HUES48 (cell line): Measurements from ENCODE around the gene KNG1.
A peak's percentile ranks its signal among the peaks of the same experiment; 100 is the strongest.

Experiments
- H3K27ac ChIP-seq: one replicate; pipeline ENCODE4 v1.7.0; 2013; ENCODE audit warnings: low read depth, low read length, inconsistent platforms
- H3K27me3 ChIP-seq: 2 replicates; pipeline ENCODE4 v1.6.1; 2013; ENCODE audit warnings: mild to moderate bottlenecking, low read length; ENCODE audit not compliant: control insufficient read depth, insufficient read depth
- H3K36me3 ChIP-seq: 2 replicates; pipeline ENCODE4 v1.6.1; 2013; ENCODE audit warnings: low read length; ENCODE audit not compliant: control insufficient read depth, insufficient read depth
- H3K4me1 ChIP-seq: 2 replicates; pipeline ENCODE4 v1.6.1; 2013; ENCODE audit warnings: mild to moderate bottlenecking, low read length; ENCODE audit not compliant: control insufficient read depth, insufficient read depth
- H3K4me3 ChIP-seq: 2 replicates; pipeline ENCODE4 v1.5.1; 2013; ENCODE audit warnings: mild to moderate bottlenecking, low read depth, low read length
- H3K9ac ChIP-seq: 2 replicates; pipeline ENCODE4 v1.6.1; 2013; ENCODE audit warnings: mild to moderate bottlenecking, low read depth, low read length, moderate library complexity
- H3K9me3 ChIP-seq: 2 replicates; pipeline ENCODE4 v1.6.1; 2013; ENCODE audit warnings: low read length; ENCODE audit not compliant: control insufficient read depth, insufficient read depth

Gene KNG1

DNA sequence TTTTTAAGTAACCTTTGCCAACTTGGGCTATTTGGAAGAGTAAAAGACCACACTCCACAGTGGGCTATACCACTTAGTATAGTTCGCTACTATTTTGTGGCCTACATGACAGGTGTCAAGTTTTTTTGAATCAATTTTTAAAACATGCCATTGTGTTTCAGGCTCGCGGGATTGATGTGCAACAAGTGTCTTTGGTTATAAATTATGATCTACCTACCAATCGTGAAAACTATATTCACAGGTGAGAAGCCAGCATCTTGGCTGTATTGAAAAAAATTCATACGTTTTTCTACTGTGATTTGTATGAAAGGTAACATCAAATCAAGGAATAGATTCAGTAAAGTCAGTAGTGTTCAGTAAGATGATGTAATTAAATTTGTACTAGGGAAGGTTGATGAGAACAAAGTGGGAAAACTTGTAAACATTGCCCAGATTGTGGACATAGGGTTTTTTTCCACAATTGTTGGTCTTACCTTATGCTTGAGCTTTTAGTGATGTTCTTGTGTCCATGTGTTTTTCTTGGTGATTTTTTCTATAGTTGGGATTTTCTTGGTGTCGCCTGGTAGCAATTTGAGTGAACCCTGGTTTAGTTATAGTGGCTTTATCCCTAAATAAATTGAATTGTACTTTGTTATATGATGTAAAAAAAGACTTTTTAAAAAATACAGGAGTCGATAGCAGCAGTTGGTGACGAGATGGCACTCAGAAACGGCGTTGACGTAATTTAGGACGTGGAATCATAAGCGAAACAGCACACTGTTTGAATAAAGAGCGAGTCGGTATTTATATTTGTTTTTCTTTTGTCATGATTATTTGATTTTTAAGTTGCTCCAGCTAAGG, 70.7 kb downstream of the KNG1 start:
- 0 out of 2 replicates have a peak, but pooled peaks cover 4% of the 10 kb centered on the region for H3K4me1 ChIP-seq
- H3K9ac ChIP-seq, result 0 out of 2 replicates have a peak overlapping the region, but pooled peaks have one; percentile 0
- peak overlapping the region; percentile 90; the same call in 1 of the 2 replicates for H3K4me3 ChIP-seq
- H3K27me3 ChIP-seq, result no peaks in the 10 kb centered on the region
- H3K9me3 ChIP-seq, result no peaks in the 10 kb centered on the region; the same call in 1 of the 2 replicates
- peak overlapping the region; percentile 99 for H3K27ac ChIP-seq
- peaks cover 92% of the 10 kb centered on the region for H3K36me3 ChIP-seq

DNA sequence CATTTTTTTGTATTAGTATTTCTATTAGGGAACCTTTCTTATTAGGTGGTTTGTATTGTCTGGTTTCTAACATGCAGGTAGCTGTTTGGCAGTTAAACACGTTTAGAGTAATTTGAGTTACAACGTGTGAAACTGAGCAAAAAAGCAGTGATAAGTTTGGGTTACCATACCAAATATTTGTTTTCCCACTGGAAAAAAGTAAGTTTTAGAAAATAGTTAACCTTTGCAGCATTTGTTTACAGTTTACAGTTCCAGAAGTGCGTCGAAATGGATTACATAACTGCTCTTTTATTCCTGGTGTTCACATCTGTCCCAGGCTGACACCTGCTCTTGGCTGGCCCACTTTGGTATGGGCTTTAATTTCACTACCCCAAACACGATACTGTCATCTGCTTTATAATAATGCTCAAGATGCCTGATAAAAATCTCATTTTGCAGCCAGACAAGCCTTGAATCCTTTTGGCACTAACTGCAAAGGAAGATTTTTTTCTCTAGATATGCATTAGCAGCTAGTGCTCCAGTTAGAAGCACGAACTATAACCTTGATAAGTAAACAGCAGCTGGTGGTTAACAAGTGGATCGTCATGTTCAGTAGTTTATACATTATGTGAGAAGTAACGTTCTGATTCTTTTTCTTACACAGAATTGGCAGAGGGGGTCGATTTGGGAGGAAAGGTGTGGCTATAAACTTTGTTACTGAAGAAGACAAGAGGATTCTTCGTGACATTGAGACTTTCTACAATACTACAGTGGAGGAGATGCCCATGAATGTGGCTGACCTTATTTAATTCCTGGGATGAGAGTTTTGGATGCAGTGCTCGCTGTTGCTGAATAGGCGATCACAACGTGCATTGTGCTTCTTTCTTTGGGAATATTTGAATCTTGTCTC, 71.6 kb downstream of the KNG1 start:
- Histone ChIP-seq H3K36me3 (peaks cover 99% of the 10 kb centered on the region), H3K4me3 (no peak overlapping the region), H3K27ac (peak overlapping the region; percentile 18), H3K27me3 (no peaks in the 10 kb centered on the region), H3K9ac (no peak overlapping the region), H3K9me3 (no peaks in the 10 kb centered on the region; the same call in 1 of the 2 replicates), H3K4me1 (0 out of 2 replicates have a peak, but pooled peaks cover 4% of the 10 kb centered on the region)

GRCh38 chr3:186789554-186790260, 72.5 kb downstream of the KNG1 start:
- Histone ChIP-seq H3K27ac (peak overlapping the region; percentile 44), H3K9me3 (no peaks in the 10 kb centered on the region; the same call in 1 of the 2 replicates), H3K36me3 (peaks cover 98% of the 10 kb centered on the region), H3K27me3 (no peaks in the 10 kb centered on the region), H3K4me3 (no peak overlapping the region), H3K9ac (no peak overlapping the region), H3K4me1 (0 out of 2 replicates have a peak, but pooled peaks cover 4% of the 10 kb centered on the region)

DNA sequence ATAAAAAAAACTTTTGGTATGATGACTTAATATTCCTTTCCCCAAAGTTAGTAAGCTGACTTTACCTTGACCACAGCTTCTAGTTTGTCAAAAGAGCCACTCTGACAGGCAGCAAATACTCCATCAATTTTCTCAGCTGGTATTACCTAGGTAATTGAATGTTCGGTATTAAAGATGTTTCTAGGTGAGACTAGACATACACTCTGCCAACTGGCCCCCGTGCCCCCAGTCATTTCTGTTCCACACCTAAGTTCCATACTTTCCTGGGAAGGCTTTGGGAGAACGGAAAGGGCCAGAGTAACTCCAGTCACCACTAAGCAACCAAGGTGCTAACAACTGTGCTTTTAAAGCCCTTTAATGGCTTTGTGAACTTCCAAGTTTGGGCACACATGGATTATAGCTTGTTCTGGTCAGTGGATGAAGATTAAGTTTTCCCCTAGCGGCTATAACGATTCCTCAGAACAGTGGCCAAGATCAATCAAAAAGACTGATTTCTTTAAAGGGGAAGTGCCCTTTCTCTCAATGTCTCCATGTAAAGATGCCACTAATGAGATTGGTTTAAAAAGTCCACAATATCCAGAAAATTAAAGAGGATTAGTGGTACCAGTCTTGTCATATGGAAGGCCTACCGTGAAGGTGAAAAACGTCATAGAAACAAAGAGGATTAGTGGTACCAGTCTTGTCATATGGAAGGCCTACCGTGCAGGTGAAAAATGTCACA, 73.3 kb downstream of the KNG1 start:
- Histone ChIP-seq H3K27ac (peak overlapping the region; percentile 44), H3K36me3 (peaks cover 98% of the 10 kb centered on the region), H3K4me1 (0 out of 2 replicates have a peak, but pooled peaks cover 4% of the 10 kb centered on the region), H3K4me3 (no peak overlapping the region), H3K9ac (no peak overlapping the region), H3K27me3 (no peaks in the 10 kb centered on the region), H3K9me3 (no peaks in the 10 kb centered on the region)
